A673 (cell line): ENCODE results near the gene TSPOAP1.

Experiments used
- EZH2 ChIP-seq: fragments of 200-600 bp; sonication (generic); IDR thresholded peaks from 2 replicates; pipeline ENCODE4 v1.6.1; 2017; ENCODE audit warnings: borderline replicate concordance, low read depth, mild to moderate bottlenecking, mixed read lengths, antibody characterized with exemption, low read length; ENCODE audit not compliant: poor library complexity, severe bottlenecking
- TF ChIP-seq, protein P1 (sequence below): fragments of 300-800, 200-600 bp; sonication (generic); conservative IDR thresholded peaks from 2 replicates; pipeline ENCODE4 v1.5.1; 2017; ENCODE audit warnings: low read depth, mild to moderate bottlenecking, antibody characterized with exemption, low read length, moderate library complexity, mixed read lengths

DNA sequence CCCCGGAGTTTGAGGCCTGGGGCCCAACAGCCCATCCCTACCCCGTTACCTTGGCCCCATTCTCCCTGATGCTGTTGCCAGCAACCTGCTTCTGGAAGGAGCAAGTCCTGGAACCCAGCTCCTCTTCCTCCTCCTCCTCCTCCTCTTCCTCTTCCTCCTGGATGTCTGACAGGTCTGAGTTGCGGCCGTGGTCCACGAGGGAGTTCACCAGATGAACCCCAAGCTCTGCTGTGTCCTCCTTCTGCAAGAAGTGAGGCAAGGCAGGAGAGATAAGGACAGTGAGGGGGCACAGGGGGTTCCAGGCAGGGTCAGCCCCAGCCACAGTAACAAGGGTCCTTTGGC lies 18.7 kb downstream of the TSPOAP1 start:
- TF ChIP-seq, protein P1, sequence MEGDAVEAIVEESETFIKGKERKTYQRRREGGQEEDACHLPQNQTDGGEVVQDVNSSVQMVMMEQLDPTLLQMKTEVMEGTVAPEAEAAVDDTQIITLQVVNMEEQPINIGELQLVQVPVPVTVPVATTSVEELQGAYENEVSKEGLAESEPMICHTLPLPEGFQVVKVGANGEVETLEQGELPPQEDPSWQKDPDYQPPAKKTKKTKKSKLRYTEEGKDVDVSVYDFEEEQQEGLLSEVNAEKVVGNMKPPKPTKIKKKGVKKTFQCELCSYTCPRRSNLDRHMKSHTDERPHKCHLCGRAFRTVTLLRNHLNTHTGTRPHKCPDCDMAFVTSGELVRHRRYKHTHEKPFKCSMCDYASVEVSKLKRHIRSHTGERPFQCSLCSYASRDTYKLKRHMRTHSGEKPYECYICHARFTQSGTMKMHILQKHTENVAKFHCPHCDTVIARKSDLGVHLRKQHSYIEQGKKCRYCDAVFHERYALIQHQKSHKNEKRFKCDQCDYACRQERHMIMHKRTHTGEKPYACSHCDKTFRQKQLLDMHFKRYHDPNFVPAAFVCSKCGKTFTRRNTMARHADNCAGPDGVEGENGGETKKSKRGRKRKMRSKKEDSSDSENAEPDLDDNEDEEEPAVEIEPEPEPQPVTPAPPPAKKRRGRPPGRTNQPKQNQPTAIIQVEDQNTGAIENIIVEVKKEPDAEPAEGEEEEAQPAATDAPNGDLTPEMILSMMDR = no peak
- TF ChIP-seq EZH2 = no peak
